Adrenal gland (tissue), 12 donors: ENCODE data around the gene CELF5. TPM values are rescaled to one million over a fixed set of nuclear protein-coding genes. Genes with fewer than 3 reads are reported as not detected.

Experiments
- DNase-seq, 7 donors: peaks; one replicate each; pipeline ENCODE4 v3.0.0-alpha.2; 2019 to 2020
- H3K27ac ChIP-seq, 5 donors: fragments of 200-600 bp; sonication (generic) in 4 of 5; 1 replicate in 3 of 5; 2 replicates in 2 of 5; pipeline versions ENCODE4 v1.5.1 to v1.8.0; 2016 to 2020; ENCODE audit warnings: mild to moderate bottlenecking in 1 of 5
- H3K27me3 ChIP-seq: fragments of 200-600 bp; 2 replicates; pipeline ENCODE4 v1.8.0; 2021
- H3K36me3 ChIP-seq, 2 donors: fragments of 200-600 bp; replicated peaks in 1 of 2; 1 replicate in 1 of 2; 2 replicates in 1 of 2; pipeline versions ENCODE4 v1.5.1 to v1.8.0; 2018 to 2022
- H3K4me1 ChIP-seq, 2 donors: fragments of 200-600 bp; replicated peaks in 1 of 2; 1 replicate in 1 of 2; 2 replicates in 1 of 2; pipeline versions ENCODE4 v1.5.1 to v1.8.0; 2018 to 2021
- H3K4me3 ChIP-seq, 4 donors: fragments of 200-600 bp; sonication (generic) in 3 of 4; one replicate each; pipeline ENCODE4 v1.5.1; 2016 to 2018
- H3K9me3 ChIP-seq, 3 donors: fragments of 200-600 bp; sonication (generic) in 1 of 3; replicated peaks in 1 of 3; 1 replicate in 2 of 3; 2 replicates in 1 of 3; pipeline versions ENCODE4 v1.5.1 to v1.8.0; 2016 to 2021
- POLR2A ChIP-seq, 2 donors: fragments of 450-650 bp; IDR thresholded peaks; one replicate each; pipeline ENCODE4 v1.6.1; 2017; ENCODE audit warnings: antibody characterized with exemption in 2 of 2, mild to moderate bottlenecking in 2 of 2, moderate library complexity in 1 of 2
- WGBS, 4 donors: extraction: QIAGEN DNeasy Blood & Tissue Kit in 2 of 4; methylation state at CpG; one replicate each; pipeline versions ENCODE4 v1.1.5 to v1.1.7; 2013 to 2017; 5-methylcytosine and 5-hydroxymethylcytosine counted together
- intact Hi-C, 2 donors: fragments of 100-400 bp; cut with DNase I; formaldehyde crosslinking; loops; one replicate each; pipeline versions ENCODE4 v1.14.1 to v1.15.0; 2022 to 2023
- polyA plus RNA-seq, 3 donors: library from polyadenylated mRNA; stranded (reverse); fragments of 200-250 nt in 2 of 3; fragments of 350-450 nt in 1 of 3; fragmentation: Illumina TruSeq in 1 of 3; extraction: RNeasy Lipid Tissue Mini Kit (QIAGEN cat#74804) in 1 of 3; gene quantifications; one replicate each; pipeline ENCODE4 v1.2.3, GENCODE V29; 2013 to 2014
- total RNA-seq, 9 donors: library from RNA; depleted of rRNA in 4 of 9; stranded (reverse); fragments of >200 nt in 4 of 9; fragments of 120-200 nt in 1 of 9; fragmentation: NEBNext Ultra II Directional in 1 of 9; extraction: Animal tissue kit (Norgen Biotek cat#: 25700) in 1 of 9; gene quantifications; one replicate each; pipeline versions ENCODE4 v1.1.0 to v1.2.4, GENCODE V29; 2013 to 2023
- TF ChIP-seq, protein P1 (sequence below), 6 experiments: fragments of 450-650 bp in 4 of 6; fragments of 200-600 bp in 2 of 6; sonication (generic) in 1 of 6; IDR thresholded peaks; 1 replicate in 5 of 6; 2 replicates in 1 of 6; pipeline versions ENCODE4 v1.5.1 to v1.8.0; 2016 to 2021; ENCODE audit warnings: antibody characterized with exemption in 6 of 6, mild to moderate bottlenecking in 2 of 6, moderate library complexity in 1 of 6
- donor health status: healthy with polysubstance abuse.
- donor health status: Bipolar disorder and iron deficiency.
- donor health status: DM: yes; HTN: yes; CAD: no.
- donor health status: DM: no; HTN: no; CAD: no.
- donor health status: DM: no; HTN: no; CAD: no.
- donor health status: DM: yes; HTN: yes; CAD: no.

Gene CELF5
- total and polyA plus RNA-seq, 12 donors: 0.08 to 1.6 (median 0.58) TPM; not detected in 4

GRCh38 chr19:3204646-3205275 lies 19.7 kb upstream of the CELF5 start:
- Histone ChIP-seq H3K4me3 (no peak overlapping the region), H3K4me1 (no peaks in the 10 kb centered on the region), H3K36me3 (peaks cover 0 to 45% of the 10 kb centered on the region in 2 donors), H3K27me3 (no peaks in the 10 kb centered on the region), H3K9me3 (no peaks in the 10 kb centered on the region), H3K27ac (no peak overlapping the region)
- WGBS, 4 donors: 94 to 98% (median 97%) methylated on average over 6 to 35 of the region's 35 CpGs
- no peak for DNase-seq
- TF ChIP-seq, protein P1, sequence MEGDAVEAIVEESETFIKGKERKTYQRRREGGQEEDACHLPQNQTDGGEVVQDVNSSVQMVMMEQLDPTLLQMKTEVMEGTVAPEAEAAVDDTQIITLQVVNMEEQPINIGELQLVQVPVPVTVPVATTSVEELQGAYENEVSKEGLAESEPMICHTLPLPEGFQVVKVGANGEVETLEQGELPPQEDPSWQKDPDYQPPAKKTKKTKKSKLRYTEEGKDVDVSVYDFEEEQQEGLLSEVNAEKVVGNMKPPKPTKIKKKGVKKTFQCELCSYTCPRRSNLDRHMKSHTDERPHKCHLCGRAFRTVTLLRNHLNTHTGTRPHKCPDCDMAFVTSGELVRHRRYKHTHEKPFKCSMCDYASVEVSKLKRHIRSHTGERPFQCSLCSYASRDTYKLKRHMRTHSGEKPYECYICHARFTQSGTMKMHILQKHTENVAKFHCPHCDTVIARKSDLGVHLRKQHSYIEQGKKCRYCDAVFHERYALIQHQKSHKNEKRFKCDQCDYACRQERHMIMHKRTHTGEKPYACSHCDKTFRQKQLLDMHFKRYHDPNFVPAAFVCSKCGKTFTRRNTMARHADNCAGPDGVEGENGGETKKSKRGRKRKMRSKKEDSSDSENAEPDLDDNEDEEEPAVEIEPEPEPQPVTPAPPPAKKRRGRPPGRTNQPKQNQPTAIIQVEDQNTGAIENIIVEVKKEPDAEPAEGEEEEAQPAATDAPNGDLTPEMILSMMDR (IDR thresholded peaks at IDR 0.05): no peak
- TF ChIP-seq POLR2A (IDR thresholded peaks at IDR 0.05): no peak
- intact Hi-C loops: no loop called here

DNA sequence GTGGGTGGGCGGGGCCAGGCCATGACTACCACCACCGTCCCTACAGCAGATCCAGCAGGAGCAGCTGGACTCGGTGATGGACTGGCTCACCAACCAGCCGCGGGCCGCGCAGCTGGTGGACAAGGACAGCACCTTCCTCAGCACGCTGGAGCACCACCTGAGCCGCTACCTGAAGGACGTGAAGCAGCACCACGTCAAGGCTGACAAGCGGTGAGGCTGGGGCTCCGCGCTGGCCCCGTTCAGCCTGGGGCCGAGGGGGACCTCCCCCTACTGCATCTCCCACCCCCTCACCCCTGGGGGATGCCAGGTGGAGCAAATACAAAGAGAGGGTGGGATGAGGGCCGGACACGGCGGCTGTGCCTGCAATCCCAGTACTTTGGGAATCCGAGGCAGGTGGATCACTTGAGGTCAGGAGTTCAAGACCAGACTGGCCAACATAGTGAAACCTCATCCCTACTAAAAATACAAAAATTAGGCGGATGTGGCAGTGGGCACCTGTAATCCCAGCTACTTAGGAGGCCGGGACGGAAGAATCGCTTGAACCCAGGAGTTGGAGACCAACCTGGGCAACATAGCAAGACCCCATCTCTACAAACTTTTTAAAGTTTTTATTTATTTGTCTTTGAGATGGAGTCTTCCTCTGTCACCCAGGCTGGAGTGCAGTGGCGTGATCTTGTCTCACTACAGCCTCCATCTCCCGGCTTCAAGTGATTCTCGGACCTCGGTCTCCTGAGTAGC lies 18.1 kb upstream of the CELF5 start:
- whole genome bisulfite sequencing, 4 donors: 94 to 98% (median 97%) methylated on average over 8 to 28 of the region's 28 CpGs
- Histone ChIP-seq H3K4me3 (no peak overlapping the region), H3K27me3 (no peaks in the 10 kb centered on the region), H3K9me3 (no peaks in the 10 kb centered on the region), H3K4me1 (no peaks in the 10 kb centered on the region), H3K36me3 (peaks cover 0 to 45% of the 10 kb centered on the region in 2 donors), H3K27ac (no peak overlapping the region)
- intact Hi-C loops: no loop called here
- no peak for TF ChIP-seq POLR2A (IDR thresholded peaks at IDR 0.05)
- TF ChIP-seq, protein P1 (IDR thresholded peaks at IDR 0.05): no peak
- no peak for DNase-seq

- peaks cover 0 to 45% of the 10 kb centered on the region in 2 donors for H3K36me3 ChIP-seq
- intact Hi-C loops: no loop called here
- no peak overlapping the region for H3K27ac ChIP-seq
- WGBS, 4 donors: 88 to 95% (median 89%) methylated on average over 30 to 43 of the region's 43 CpGs
- DNase-seq: no peak
- H3K4me1 ChIP-seq: no peaks in the 10 kb centered on the region
- no peak overlapping the region for H3K4me3 ChIP-seq
- no peaks in the 10 kb centered on the region for H3K27me3 ChIP-seq
- no peak for TF ChIP-seq POLR2A (IDR thresholded peaks at IDR 0.05)
- no peaks in the 10 kb centered on the region for H3K9me3 ChIP-seq
Observed at GRCh38 chr19:3207461-3208242, 16.8 kb upstream of the CELF5 start.

GRCh38 chr19:3208317-3209207 lies 15.9 kb upstream of the CELF5 start:
- Histone ChIP-seq H3K4me3 (no peak overlapping the region), H3K9me3 (no peaks in the 10 kb centered on the region), H3K27me3 (no peaks in the 10 kb centered on the region), H3K27ac (no peak overlapping the region), H3K4me1 (no peaks in the 10 kb centered on the region), H3K36me3 (peaks cover 0 to 45% of the 10 kb centered on the region in 2 donors)
- TF ChIP-seq POLR2A (IDR thresholded peaks at IDR 0.05): no peak
- TF ChIP-seq, protein P1 (IDR thresholded peaks at IDR 0.05): no peak
- no peak for DNase-seq
- intact Hi-C loops: no loop called here
- WGBS, 4 donors: 79 to 92% (median 86%) methylated on average over 12 to 33 of the region's 33 CpGs
